ENCODE data around the gene GPR37. TPM values are rescaled to one million over a fixed set of nuclear protein-coding genes. Genes with fewer than 3 reads are reported as not detected.

GPR37 gene
- total RNA-seq, 4 donors from 2014 or later, result 3.1 to 6.9 (median 6.1) TPM

- H3K36me3 ChIP-seq, result no peaks in the 10 kb centered on the region
- no peak overlapping the region for H3K4me3 ChIP-seq
- H3K9me3 ChIP-seq, result no peaks in the 10 kb centered on the region
- no peak overlapping the region for H3K27ac ChIP-seq
- TF ChIP-seq POLR2A (IDR thresholded peaks at IDR 0.05), result no peak
- TF ChIP-seq CTCF (IDR thresholded peaks at IDR 0.05), result no peak
- TF ChIP-seq EP300 (IDR thresholded peaks at IDR 0.05), result no peak
- no peak for TF ChIP-seq POLR2AphosphoS5 (IDR thresholded peaks at IDR 0.05)
- DNase-seq (ENCODE audit: low spot score in 2 of 2), result no peak
- 72% methylated on average over 2 of the region's 2 CpGs for WGBS
- no peaks in the 10 kb centered on the region for H3K4me1 ChIP-seq
- H3K27me3 ChIP-seq, result peaks cover 3% of the 10 kb centered on the region
These were observed 31.2 kb upstream of the GPR37 start for GRCh38 chr7:124796771-124797170.

DNA sequence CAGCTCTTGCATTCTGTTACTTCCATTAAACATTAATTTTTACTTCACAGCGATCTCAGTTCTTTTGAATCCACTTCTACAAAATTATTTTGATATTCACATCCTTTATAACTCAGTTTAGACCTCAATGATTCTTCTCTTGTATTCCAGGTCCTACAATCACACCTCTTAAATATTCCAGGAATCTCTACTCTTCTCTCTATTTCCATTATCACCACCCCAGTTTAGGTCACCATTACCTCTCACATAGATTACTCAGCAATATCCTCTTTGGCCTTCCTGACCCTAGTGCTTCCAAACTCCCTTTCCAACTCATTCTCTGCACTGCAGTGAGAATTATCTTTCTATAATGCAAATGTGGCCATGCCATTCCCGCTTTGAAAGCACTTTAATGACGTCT lies 27.1 kb upstream of the GPR37 start:
- H3K4me3 ChIP-seq, result no peak overlapping the region
- no peak for DNase-seq (ENCODE audit: low spot score in 2 of 2)
- H3K27me3 ChIP-seq, result peaks cover 7% of the 10 kb centered on the region
- 82% methylated on average over 3 of the region's 3 CpGs for WGBS
- no peaks in the 10 kb centered on the region for H3K9me3 ChIP-seq
- no peaks in the 10 kb centered on the region for H3K4me1 ChIP-seq
- TF ChIP-seq POLR2AphosphoS5 (IDR thresholded peaks at IDR 0.05) (no peak), EP300 (IDR thresholded peaks at IDR 0.05) (no peak), POLR2A (IDR thresholded peaks at IDR 0.05) (no peak), CTCF (IDR thresholded peaks at IDR 0.05) (no peak)
- no peak overlapping the region for H3K27ac ChIP-seq
- H3K36me3 ChIP-seq, result no peaks in the 10 kb centered on the region

DNA sequence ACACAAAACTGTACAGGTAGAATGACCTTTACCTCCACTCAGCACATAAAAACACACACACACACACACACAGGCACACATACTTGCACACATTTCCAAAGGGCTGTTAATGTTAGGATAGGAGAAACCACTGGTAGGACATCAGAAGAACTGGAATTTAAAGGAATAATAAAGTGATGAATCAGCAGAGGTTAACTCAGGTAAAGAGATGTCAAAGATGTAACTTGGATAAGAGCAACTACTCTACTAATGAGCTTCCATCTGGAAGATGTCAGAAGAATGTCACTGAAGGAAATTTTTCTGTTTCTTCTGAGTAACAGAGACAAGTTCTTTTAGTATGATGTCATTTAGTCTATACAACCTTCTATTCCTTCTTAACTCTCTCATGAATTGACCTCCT lies 26.4 kb upstream of the GPR37 start:
- no peak for TF ChIP-seq POLR2A (IDR thresholded peaks at IDR 0.05)
- TF ChIP-seq EP300 (IDR thresholded peaks at IDR 0.05), result no peak
- TF ChIP-seq CTCF (IDR thresholded peaks at IDR 0.05), result no peak
- no peak overlapping the region for H3K4me3 ChIP-seq
- H3K27ac ChIP-seq, result no peak overlapping the region
- H3K27me3 ChIP-seq, result peaks cover 3% of the 10 kb centered on the region
- no peaks in the 10 kb centered on the region for H3K4me1 ChIP-seq
- no peak for DNase-seq (ENCODE audit: low spot score in 2 of 2)
- H3K36me3 ChIP-seq, result no peaks in the 10 kb centered on the region
- H3K9me3 ChIP-seq, result no peaks in the 10 kb centered on the region

DNA sequence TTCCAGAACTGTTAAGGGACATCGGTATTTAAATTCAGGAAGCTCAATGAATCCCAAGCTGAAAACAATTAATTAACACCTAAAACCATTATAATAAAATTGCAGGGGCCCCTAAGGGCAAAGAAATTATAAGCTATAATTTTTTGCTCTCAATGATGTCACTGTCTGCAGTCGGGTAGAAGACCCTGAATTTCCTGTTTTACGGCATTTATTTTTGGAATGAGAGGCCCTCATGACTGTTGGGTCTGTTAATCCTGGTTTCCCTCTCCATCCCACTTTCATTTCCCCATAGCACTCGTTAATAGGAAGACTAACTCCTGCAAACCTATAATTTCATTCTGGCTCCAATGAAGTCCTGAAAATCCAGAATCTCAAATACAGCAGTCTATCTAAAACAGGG lies 25.8 kb upstream of the GPR37 start:
- DNase-seq (ENCODE audit: low spot score in 2 of 2), result no peak
- H3K4me3 ChIP-seq, result no peak overlapping the region
- H3K4me1 ChIP-seq, result no peaks in the 10 kb centered on the region
- H3K27ac ChIP-seq, result no peak overlapping the region
- TF ChIP-seq POLR2A (IDR thresholded peaks at IDR 0.05) (no peak), CTCF (IDR thresholded peaks at IDR 0.05) (no peak), POLR2AphosphoS5 (IDR thresholded peaks at IDR 0.05) (no peak), EP300 (IDR thresholded peaks at IDR 0.05) (no peak)
- no peaks in the 10 kb centered on the region for H3K36me3 ChIP-seq
- peaks cover 3% of the 10 kb centered on the region for H3K27me3 ChIP-seq
- no peaks in the 10 kb centered on the region for H3K9me3 ChIP-seq
- 49% methylated on average over 4 of the region's 4 CpGs for WGBS

- no peak for DNase-seq (ENCODE audit: low spot score in 2 of 2)
- H3K4me1 ChIP-seq, result no peaks in the 10 kb centered on the region
- H3K27me3 ChIP-seq, result peaks cover 3% of the 10 kb centered on the region
- H3K4me3 ChIP-seq, result no peak overlapping the region
- H3K27ac ChIP-seq, result no peak overlapping the region
- H3K9me3 ChIP-seq, result no peaks in the 10 kb centered on the region
- TF ChIP-seq POLR2AphosphoS5 (IDR thresholded peaks at IDR 0.05) (no peak), POLR2A (IDR thresholded peaks at IDR 0.05) (no peak), CTCF (IDR thresholded peaks at IDR 0.05) (no peak), EP300 (IDR thresholded peaks at IDR 0.05) (no peak)
- H3K36me3 ChIP-seq, result no peaks in the 10 kb centered on the region
- WGBS, result 28% methylated on average over 6 of the region's 6 CpGs
These were observed 25.1 kb upstream of the GPR37 start for GRCh38 chr7:124790645-124791044.

Measured in suprapubic skin (tissue), 4 donors.